ENCODE results near the gene CLIC6. TPM values are rescaled to one million over a fixed set of nuclear protein-coding genes. Genes with fewer than 3 reads are reported as not detected.

The CLIC6 gene
- total and polyA plus RNA-seq, 8 donors, result 1.0 to 13.2 (median 2.1) TPM

DNA sequence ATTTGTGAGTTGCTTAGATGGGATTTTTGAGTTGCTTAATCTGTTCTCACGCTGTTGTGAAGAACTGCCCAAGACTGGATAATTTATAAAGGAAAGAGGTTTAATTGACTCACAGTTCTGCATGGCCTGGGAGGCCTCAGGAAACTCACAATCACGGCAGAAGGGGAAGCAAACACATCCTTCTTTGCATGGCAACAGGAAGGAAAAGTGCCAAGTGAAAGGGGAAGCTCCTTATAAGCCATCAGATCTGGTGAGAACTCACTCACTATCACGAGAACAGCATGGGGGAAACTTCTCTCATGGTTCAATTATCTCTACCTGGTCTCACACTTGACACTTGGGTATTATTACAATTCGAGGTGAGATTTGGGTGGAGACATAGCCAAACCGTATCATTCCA lies 10.3 kb downstream of the CLIC6 start:
- no peaks in the 10 kb centered on the region for H3K36me3 ChIP-seq
- H3K9me3 ChIP-seq, result no peaks in the 10 kb centered on the region
- no peak for ATAC-seq
- H3K27ac ChIP-seq, result no peak overlapping the region
- no peak overlapping the region for H3K4me3 ChIP-seq
- 45 to 67% methylated on average over 5 of the region's 5 CpGs for WGBS, 2 donors
- H3K27me3 ChIP-seq, result no peaks in the 10 kb centered on the region
- TF ChIP-seq, protein P1, sequence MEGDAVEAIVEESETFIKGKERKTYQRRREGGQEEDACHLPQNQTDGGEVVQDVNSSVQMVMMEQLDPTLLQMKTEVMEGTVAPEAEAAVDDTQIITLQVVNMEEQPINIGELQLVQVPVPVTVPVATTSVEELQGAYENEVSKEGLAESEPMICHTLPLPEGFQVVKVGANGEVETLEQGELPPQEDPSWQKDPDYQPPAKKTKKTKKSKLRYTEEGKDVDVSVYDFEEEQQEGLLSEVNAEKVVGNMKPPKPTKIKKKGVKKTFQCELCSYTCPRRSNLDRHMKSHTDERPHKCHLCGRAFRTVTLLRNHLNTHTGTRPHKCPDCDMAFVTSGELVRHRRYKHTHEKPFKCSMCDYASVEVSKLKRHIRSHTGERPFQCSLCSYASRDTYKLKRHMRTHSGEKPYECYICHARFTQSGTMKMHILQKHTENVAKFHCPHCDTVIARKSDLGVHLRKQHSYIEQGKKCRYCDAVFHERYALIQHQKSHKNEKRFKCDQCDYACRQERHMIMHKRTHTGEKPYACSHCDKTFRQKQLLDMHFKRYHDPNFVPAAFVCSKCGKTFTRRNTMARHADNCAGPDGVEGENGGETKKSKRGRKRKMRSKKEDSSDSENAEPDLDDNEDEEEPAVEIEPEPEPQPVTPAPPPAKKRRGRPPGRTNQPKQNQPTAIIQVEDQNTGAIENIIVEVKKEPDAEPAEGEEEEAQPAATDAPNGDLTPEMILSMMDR (IDR thresholded peaks at IDR 0.05), result no peak
- DNase-seq, result no peak
- intact Hi-C loops (cut with DNase I), result no loop called here
- no peak for FAIRE-seq
- H3K4me1 ChIP-seq, result no peaks in the 10 kb centered on the region

DNA sequence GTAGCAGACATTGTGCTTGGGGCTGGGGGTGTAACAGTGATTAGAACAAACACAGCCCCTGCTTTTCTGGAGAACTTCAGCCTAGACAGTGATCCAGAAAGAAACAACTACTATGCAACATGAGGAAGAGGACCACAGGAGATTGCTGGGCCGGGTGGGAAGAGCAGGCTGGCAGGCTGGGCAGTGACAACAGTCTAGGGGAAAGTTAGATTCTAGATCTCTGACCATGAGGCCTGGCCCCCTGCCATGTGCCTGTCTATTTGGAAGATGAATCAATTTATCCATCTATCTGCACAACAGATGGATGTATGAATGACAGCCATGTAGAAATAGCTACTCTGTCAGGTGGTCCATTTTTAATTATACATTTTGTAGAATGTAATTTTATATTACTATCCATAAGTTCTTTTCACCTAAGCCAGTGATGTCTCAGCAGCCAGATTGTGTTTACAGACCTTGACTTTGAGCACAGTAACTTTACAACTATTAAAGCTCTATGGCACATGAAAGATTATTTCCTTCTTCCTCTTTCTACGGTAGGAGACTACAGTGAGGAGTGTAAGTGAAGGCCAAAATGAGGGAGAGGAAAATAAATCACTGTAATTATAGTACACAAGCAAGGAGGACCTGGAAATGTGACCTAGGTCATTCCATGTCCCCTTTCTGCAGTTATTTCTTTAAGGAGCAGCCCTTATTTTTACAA lies 15.5 kb downstream of the CLIC6 start:
- intact Hi-C loops (cut with DNase I), result no loop called here
- peak in 2 of 4 donors; percentile 46 to 77 for ATAC-seq
- FAIRE-seq, result peak; percentile 53

DNA sequence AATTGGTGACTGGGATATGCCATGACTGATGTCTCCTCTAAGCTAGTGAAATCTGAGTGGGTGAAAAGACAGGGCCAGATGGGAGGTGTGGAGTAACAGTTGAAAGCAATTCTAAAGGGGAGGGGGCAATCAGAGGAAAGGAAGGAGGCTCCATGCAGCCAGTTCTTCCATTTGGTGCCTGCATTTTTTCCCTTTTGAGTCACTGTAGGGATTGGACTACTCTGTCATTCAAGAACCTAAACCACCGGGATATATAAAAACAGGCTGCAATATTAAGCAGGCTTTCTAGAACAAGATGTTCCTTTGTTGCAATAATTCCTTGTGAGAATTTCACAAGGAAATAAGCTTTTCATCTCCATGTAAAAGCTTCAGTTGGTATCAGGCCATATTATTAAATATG lies 18.3 kb downstream of the CLIC6 start:
- no peak for DNase-seq
- TF ChIP-seq, protein P1 (IDR thresholded peaks at IDR 0.05), result no peak
- no peak for FAIRE-seq
- no peaks in the 10 kb centered on the region for H3K9me3 ChIP-seq
- peaks cover 0 to 5% (median 0%) of the 10 kb centered on the region in 3 donors for H3K4me1 ChIP-seq
- WGBS, 2 donors, result 30 to 69% methylated on average over 1 of the region's 1 CpG
- H3K36me3 ChIP-seq, result no peaks in the 10 kb centered on the region
- no peaks in the 10 kb centered on the region for H3K27me3 ChIP-seq
- H3K4me3 ChIP-seq, result no peak overlapping the region
- ATAC-seq, result no peak
- H3K27ac ChIP-seq, result no peak overlapping the region
- intact Hi-C loops (cut with DNase I), result no loop called here

More for the DNA sequence above, 15.5 kb downstream of the CLIC6 start:
- Histone ChIP-seq H3K4me3 (no peak overlapping the region), H3K9me3 (no peaks in the 10 kb centered on the region), H3K4me1 (no peaks in the 10 kb centered on the region), H3K36me3 (no peaks in the 10 kb centered on the region), H3K27ac (peak overlapping the region in 2 of 4 donors; percentile 33 to 57), H3K27me3 (no peaks in the 10 kb centered on the region)
- DNase-seq, result no peak
- TF ChIP-seq, protein P1 (IDR thresholded peaks at IDR 0.05), result no peak
- 21 to 27% methylated on average over 2 of the region's 2 CpGs for WGBS, 2 donors

DNA sequence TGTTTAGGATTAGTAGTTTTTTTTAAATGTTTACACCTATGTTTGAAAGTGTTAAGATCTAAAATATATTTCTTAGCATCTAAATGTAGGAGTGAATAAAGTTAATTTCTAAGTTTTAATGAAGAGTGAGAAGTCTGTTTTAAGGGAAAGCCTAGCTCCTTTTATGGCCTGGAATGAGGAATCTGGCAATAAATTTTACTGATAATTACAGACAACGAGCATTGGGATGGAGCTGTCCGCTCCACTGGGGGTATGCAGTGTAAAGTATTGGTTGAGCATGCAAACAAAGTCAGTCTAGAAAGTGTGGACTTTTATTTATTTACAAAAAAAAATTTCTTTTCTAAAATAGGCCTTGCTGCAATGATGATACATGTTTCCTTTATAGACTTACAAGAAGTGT lies 19.0 kb downstream of the CLIC6 start:
- intact Hi-C loops (cut with DNase I), result no loop called here
- H3K27me3 ChIP-seq, result no peaks in the 10 kb centered on the region
- H3K27ac ChIP-seq, result no peak overlapping the region
- ATAC-seq, result no peak
- WGBS, 2 donors, result 74 to 81% methylated on average over 2 of the region's 2 CpGs
- no peak for FAIRE-seq
- H3K9me3 ChIP-seq, result no peaks in the 10 kb centered on the region
- DNase-seq, result no peak
- no peak overlapping the region for H3K4me3 ChIP-seq
- TF ChIP-seq, protein P1 (IDR thresholded peaks at IDR 0.05), result no peak
- H3K4me1 ChIP-seq, result peaks cover 0 to 5% (median 0%) of the 10 kb centered on the region in 3 donors
- H3K36me3 ChIP-seq, result no peaks in the 10 kb centered on the region

DNA sequence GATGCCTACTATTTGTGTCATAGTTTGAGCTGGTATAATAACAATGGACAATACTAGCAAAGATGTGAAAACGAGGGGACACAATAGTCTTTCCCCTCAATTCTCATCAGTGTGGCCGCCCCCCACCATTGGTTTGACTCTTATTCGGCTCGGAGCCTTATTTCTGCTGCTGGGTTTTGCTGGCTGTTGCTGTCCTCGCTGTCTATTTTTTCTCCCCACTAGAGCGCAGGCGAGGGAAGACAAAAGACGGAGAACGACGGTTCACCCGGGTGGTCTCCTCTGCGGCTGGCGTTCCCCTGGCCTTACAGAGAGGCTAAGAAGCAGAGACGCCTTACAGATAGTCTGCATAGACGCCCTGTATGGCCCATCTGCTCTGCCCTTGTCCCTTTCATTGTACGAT lies 19.4 kb downstream of the CLIC6 start:
- DNase-seq (peak in 1 of 6 donors; percentile 51), ATAC-seq (peak in 1 of 4 donors; percentile 71), FAIRE-seq (no peak)
- peaks cover 0 to 5% (median 0%) of the 10 kb centered on the region in 3 donors for H3K4me1 ChIP-seq
- no peak overlapping the region for H3K4me3 ChIP-seq
- intact Hi-C loops (cut with DNase I), result no loop called here
- H3K9me3 ChIP-seq, result no peaks in the 10 kb centered on the region
- WGBS, 2 donors, result 45 to 85% methylated on average over 16 of the region's 16 CpGs
- no peaks in the 10 kb centered on the region for H3K36me3 ChIP-seq
- H3K27ac ChIP-seq, result no peak overlapping the region
- TF ChIP-seq, protein P1 (IDR thresholded peaks at IDR 0.05), result peak in 1 of 4 donors; percentile 73
- no peaks in the 10 kb centered on the region for H3K27me3 ChIP-seq
